ENCODE measurements around the gene PGM2L1.
"Not testable (repeated sequence)": the region's sequence is repeated elsewhere in the genome, so short reads cannot be mapped to it uniquely, and the experiment has no call there.

Gene PGM2L1

GRCh38 chr11:74367881-74368280 is 30.4 kb downstream of the PGM2L1 start:
- no peak for DNase-seq (ENCODE audit: low read depth)
- no peak overlapping the region for H3K4me3 ChIP-seq (ENCODE audit: low read length)
- no peak for TF ChIP-seq CTCF (IDR thresholded peaks at IDR 0.05; ENCODE audit: insufficient read depth, low read depth, low read length, missing control alignments)

- no peak overlapping the region for H3K4me3 ChIP-seq (ENCODE audit: low read length)
- TF ChIP-seq CTCF (IDR thresholded peaks at IDR 0.05; ENCODE audit: insufficient read depth, low read depth, low read length, missing control alignments) = no peak
- no peak for DNase-seq (ENCODE audit: low read depth)
Observed at GRCh38 chr11:74366576-74366975, 31.7 kb downstream of the PGM2L1 start.

GRCh38 chr11:74365805-74366204 is 32.4 kb downstream of the PGM2L1 start:
- DNase-seq (ENCODE audit: low read depth); H3K4me3 ChIP-seq (ENCODE audit: low read length): not testable (repeated sequence)

GRCh38 chr11:74357449-74357848 is 40.8 kb downstream of the PGM2L1 start:
- no peak overlapping the region for H3K4me3 ChIP-seq (ENCODE audit: low read length)
- TF ChIP-seq CTCF (IDR thresholded peaks at IDR 0.05; ENCODE audit: insufficient read depth, low read depth, low read length, missing control alignments) = no peak
- DNase-seq (ENCODE audit: low read depth) = no peak

GRCh38 chr11:74355626-74356025 is 42.6 kb downstream of the PGM2L1 start:
- no peak for DNase-seq (ENCODE audit: low read depth)
- no peak for TF ChIP-seq CTCF (IDR thresholded peaks at IDR 0.05; ENCODE audit: insufficient read depth, low read depth, low read length, missing control alignments)
- no peak overlapping the region for H3K4me3 ChIP-seq (ENCODE audit: low read length)

GRCh38 chr11:74354036-74354435 is 44.2 kb downstream of the PGM2L1 start:
- no peak for TF ChIP-seq CTCF (IDR thresholded peaks at IDR 0.05; ENCODE audit: insufficient read depth, low read depth, low read length, missing control alignments)
- DNase-seq (ENCODE audit: low read depth) = no peak
- no peak overlapping the region for H3K4me3 ChIP-seq (ENCODE audit: low read length)

- no peak overlapping the region for H3K4me3 ChIP-seq (ENCODE audit: low read length)
- TF ChIP-seq CTCF (IDR thresholded peaks at IDR 0.05; ENCODE audit: insufficient read depth, low read depth, low read length, missing control alignments) = no peak
- no peak for DNase-seq (ENCODE audit: low read depth)
Observed at GRCh38 chr11:74347381-74347780, 50.9 kb downstream of the PGM2L1 start.

- H3K4me3 ChIP-seq (ENCODE audit: low read length) = no peak overlapping the region
- TF ChIP-seq CTCF (IDR thresholded peaks at IDR 0.05; ENCODE audit: insufficient read depth, low read depth, low read length, missing control alignments) = no peak
- no peak for DNase-seq (ENCODE audit: low read depth)
Observed at GRCh38 chr11:74345420-74345819, 52.8 kb downstream of the PGM2L1 start.
